Effector memory CD4-positive, alpha-beta T cell (primary cell): Measurements from ENCODE around the gene KCNIP2.

Experiments
- DNase-seq, 3 donors: peaks; one replicate each; pipeline ENCODE4 v3.0.0-alpha.2; 2020
- H3K27ac ChIP-seq: 2 replicates; pipeline ENCODE4 v1.7.0; 2013; ENCODE audit warnings: mild to moderate bottlenecking, low read length, moderate library complexity; ENCODE audit not compliant: insufficient read depth, poor library complexity, severe bottlenecking
- H3K27me3 ChIP-seq: replicated peaks from 2 replicates; pipeline ENCODE4 v1.7.0; 2013; ENCODE audit warnings: mild to moderate bottlenecking, low read length; ENCODE audit not compliant: insufficient read depth, control insufficient read depth, poor library complexity, severe bottlenecking
- H3K36me3 ChIP-seq: 2 replicates; pipeline ENCODE4 v1.7.0; 2013; ENCODE audit warnings: mild to moderate bottlenecking, low read length, moderate library complexity; ENCODE audit not compliant: control insufficient read depth, insufficient read depth
- H3K4me1 ChIP-seq: 2 replicates; pipeline ENCODE4 v1.7.0; 2013; ENCODE audit warnings: low read length, mild to moderate bottlenecking; ENCODE audit not compliant: control insufficient read depth, insufficient read depth, poor library complexity, severe bottlenecking
- H3K4me3 ChIP-seq: 2 replicates; pipeline ENCODE4 v1.7.0; 2013; ENCODE audit warnings: low read length, low read depth, mild to moderate bottlenecking; ENCODE audit not compliant: insufficient read depth, poor library complexity, severe bottlenecking
- H3K9me3 ChIP-seq: 2 replicates; pipeline ENCODE4 v1.7.0; 2013; ENCODE audit warnings: mild to moderate bottlenecking, low read length, moderate library complexity; ENCODE audit not compliant: control insufficient read depth

KCNIP2 gene

GRCh38 chr10:101879456-101880231 lies 36.0 kb upstream of the KCNIP2 start:
- no peak for DNase-seq
- Histone ChIP-seq H3K27me3 (no peaks in the 10 kb centered on the region), H3K4me1 (no peaks in the 10 kb centered on the region), H3K4me3 (no peak overlapping the region), H3K27ac (no peak overlapping the region), H3K36me3 (no peaks in the 10 kb centered on the region), H3K9me3 (no peaks in the 10 kb centered on the region)

- DNase-seq = no peak
- Histone ChIP-seq H3K36me3 (no peaks in the 10 kb centered on the region), H3K9me3 (no peaks in the 10 kb centered on the region), H3K4me3 (no peak overlapping the region), H3K4me1 (no peaks in the 10 kb centered on the region), H3K27me3 (no peaks in the 10 kb centered on the region), H3K27ac (no peak overlapping the region)
Observed at GRCh38 chr10:101878869-101879268, 35.3 kb upstream of the KCNIP2 start.

GRCh38 chr10:101875068-101875688 lies 31.6 kb upstream of the KCNIP2 start:
- no peak overlapping the region for H3K27ac ChIP-seq
- H3K36me3 ChIP-seq = no peaks in the 10 kb centered on the region
- no peaks in the 10 kb centered on the region for H3K4me1 ChIP-seq
- DNase-seq = no peak
- no peak overlapping the region for H3K4me3 ChIP-seq
- no peaks in the 10 kb centered on the region for H3K27me3 ChIP-seq
- H3K9me3 ChIP-seq = no peaks in the 10 kb centered on the region

GRCh38 chr10:101874252-101874651 lies 30.7 kb upstream of the KCNIP2 start:
- H3K27ac ChIP-seq = no peak overlapping the region

GRCh38 chr10:101867931-101868330 lies 24.3 kb upstream of the KCNIP2 start:
- Histone ChIP-seq H3K36me3 (no peaks in the 10 kb centered on the region), H3K4me1 (no peaks in the 10 kb centered on the region), H3K27ac (no peak overlapping the region), H3K27me3 (no peaks in the 10 kb centered on the region), H3K9me3 (no peaks in the 10 kb centered on the region), H3K4me3 (no peak overlapping the region)
- DNase-seq = no peak

More at GRCh38 chr10:101874252-101874651, 30.7 kb upstream of the KCNIP2 start:
- H3K4me3 ChIP-seq = no peak overlapping the region
- no peaks in the 10 kb centered on the region for H3K4me1 ChIP-seq
- DNase-seq = no peak
- no peaks in the 10 kb centered on the region for H3K36me3 ChIP-seq
- H3K27me3 ChIP-seq = no peaks in the 10 kb centered on the region
- no peaks in the 10 kb centered on the region for H3K9me3 ChIP-seq

- Histone ChIP-seq H3K27me3 (no peaks in the 10 kb centered on the region), H3K36me3 (no peaks in the 10 kb centered on the region), H3K4me1 (no peaks in the 10 kb centered on the region), H3K27ac (no peak overlapping the region), H3K9me3 (no peaks in the 10 kb centered on the region), H3K4me3 (no peak overlapping the region)
- no peak for DNase-seq
Observed at GRCh38 chr10:101859530-101859929, 15.9 kb upstream of the KCNIP2 start.

GRCh38 chr10:101858723-101859500 lies 15.3 kb upstream of the KCNIP2 start:
- Histone ChIP-seq H3K27ac (no peak overlapping the region), H3K9me3 (no peaks in the 10 kb centered on the region), H3K27me3 (no peaks in the 10 kb centered on the region), H3K4me3 (no peak overlapping the region), H3K36me3 (no peaks in the 10 kb centered on the region), H3K4me1 (no peaks in the 10 kb centered on the region)
- DNase-seq = no peak

GRCh38 chr10:101857802-101858476 lies 14.3 kb upstream of the KCNIP2 start:
- Histone ChIP-seq H3K4me3 (no peak overlapping the region), H3K36me3 (no peaks in the 10 kb centered on the region), H3K27ac (no peak overlapping the region), H3K9me3 (no peaks in the 10 kb centered on the region), H3K4me1 (no peaks in the 10 kb centered on the region), H3K27me3 (no peaks in the 10 kb centered on the region)
- DNase-seq = no peak

GRCh38 chr10:101856626-101857025 lies 13.0 kb upstream of the KCNIP2 start:
- Histone ChIP-seq H3K4me3 (no peak overlapping the region), H3K36me3 (no peaks in the 10 kb centered on the region), H3K4me1 (no peaks in the 10 kb centered on the region), H3K9me3 (no peaks in the 10 kb centered on the region), H3K27ac (no peak overlapping the region), H3K27me3 (no peaks in the 10 kb centered on the region)
- no peak for DNase-seq
